ENCODE results near the gene RRP1.
"Not testable (repeated sequence)": the region's sequence is repeated elsewhere in the genome, so short reads cannot be mapped to it uniquely, and the experiment has no call there.

Gene RRP1

DNA sequence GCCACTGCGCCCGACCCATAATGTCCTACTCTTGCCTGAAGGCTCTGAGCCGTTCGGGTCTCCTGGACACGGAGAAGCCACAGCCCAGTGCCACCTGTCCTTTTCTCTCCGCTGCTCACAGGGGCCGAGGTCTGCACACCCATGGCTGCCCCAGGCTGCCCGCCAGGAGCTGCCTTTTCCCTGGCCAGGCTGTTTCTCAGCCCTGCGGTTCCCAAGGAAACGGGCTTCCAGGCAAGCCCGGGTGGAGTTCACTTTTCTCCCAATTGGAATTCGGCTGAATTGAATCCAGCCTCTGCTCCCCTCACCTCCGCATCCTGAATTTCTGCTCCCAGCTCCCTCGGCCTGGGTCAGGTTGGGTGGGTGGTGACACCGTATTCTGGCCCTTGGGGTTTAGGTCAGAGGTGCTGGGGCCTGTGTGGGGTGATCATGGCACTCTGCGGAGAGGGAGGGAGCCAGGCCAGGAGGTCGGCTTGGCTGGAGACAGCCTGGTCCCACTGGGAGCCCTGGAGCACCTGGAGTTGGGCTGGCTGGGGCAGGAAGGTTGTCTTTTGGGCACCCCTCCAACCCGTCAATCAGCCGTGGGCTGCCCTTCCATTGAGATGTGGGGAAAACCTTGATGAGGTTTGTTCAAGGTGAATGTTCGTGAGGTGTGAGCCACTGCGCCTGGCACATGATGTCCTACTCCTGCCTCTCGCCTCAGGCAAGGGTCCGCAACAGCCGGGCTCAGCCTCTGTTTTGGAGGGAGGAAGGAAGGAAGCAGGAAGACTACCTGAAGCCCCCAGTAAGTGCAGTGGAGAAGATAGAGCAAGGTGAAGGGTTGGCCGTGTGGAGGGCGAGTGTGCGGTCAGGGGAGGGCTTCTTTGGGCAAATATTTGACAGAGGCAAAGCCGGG, 25.1 kb downstream of the RRP1 start:
- Histone ChIP-seq H3K36me3 (ENCODE audit: insufficient read depth, low read length) (no peaks in the 10 kb centered on the region), H3K9ac (ENCODE audit: low read depth, low read length) (no peak overlapping the region), H3K4me1 (ENCODE audit: insufficient read depth, low read length) (peaks cover 9% of the 10 kb centered on the region), H3K9me3 (ENCODE audit: insufficient read depth, low read depth, low read length) (no peaks in the 10 kb centered on the region), H3K27ac (ENCODE audit: low read depth, low read length) (no peak overlapping the region), H3K27me3 (ENCODE audit: insufficient read depth, low read length) (no peaks in the 10 kb centered on the region), H3K4me3 (ENCODE audit: low read length) (peak overlapping the region; percentile 42)
- 72% methylated on average over 28 of the region's 28 CpGs for WGBS

DNA sequence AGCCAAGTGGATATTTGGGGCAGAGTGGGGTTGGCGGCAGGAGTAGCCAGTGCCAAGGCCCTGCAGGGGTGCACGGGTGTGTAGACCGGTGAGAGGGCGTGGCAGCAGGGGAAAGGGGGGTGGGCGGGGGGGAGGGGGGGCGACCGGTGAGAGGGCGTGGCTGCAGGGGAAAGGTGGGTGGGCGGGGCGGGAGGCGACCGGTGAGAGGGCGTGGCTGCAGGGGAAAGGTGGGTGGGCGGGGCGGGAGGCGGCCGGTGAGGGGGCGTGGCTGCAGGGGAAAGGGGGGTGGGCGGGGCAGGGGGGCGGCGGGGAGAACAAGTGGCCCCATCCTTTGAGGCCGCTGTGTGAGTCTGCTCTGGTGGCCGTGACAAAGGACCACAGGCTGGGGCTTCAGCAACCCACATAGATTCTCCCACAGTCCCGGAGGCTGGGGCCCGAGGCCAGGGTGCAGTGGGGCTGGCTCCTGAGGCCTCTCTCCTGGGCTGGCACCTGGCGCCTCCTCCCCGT, 25.8 kb downstream of the RRP1 start:
- H3K9me3 ChIP-seq (ENCODE audit: insufficient read depth, low read depth, low read length) = no peaks in the 10 kb centered on the region
- WGBS = 42% methylated on average over 9 of the region's 27 CpGs
- H3K9ac ChIP-seq (ENCODE audit: low read depth, low read length) = no peak overlapping the region
- H3K4me3 ChIP-seq (ENCODE audit: low read length) = peak overlapping the region; percentile 42
- no peaks in the 10 kb centered on the region for H3K36me3 ChIP-seq (ENCODE audit: insufficient read depth, low read length)
- no peaks in the 10 kb centered on the region for H3K27me3 ChIP-seq (ENCODE audit: insufficient read depth, low read length)
- no peak overlapping the region for H3K27ac ChIP-seq (ENCODE audit: low read depth, low read length)
- H3K4me1 ChIP-seq (ENCODE audit: insufficient read depth, low read length) = peaks cover 9% of the 10 kb centered on the region

DNA sequence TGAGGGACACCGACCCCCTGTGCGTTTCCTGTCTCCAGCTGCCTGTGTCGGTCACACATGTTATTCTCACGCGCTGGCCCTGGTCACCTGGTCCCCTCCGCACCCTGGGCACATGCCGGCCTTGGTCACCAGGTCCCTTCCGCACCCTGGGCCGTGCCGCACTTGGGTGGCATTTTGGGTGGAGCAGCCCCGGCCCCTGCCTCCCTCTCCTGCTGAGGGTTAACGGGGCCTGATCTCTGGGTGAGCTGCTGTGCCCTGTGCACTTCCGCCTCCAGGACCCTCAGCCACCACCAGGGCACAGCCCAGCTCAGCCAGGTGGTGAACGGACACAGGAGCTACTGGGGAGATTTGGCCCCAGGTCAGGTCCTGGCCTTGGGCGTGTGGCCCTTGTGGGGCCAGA, 26.6 kb downstream of the RRP1 start:
- H3K9me3 ChIP-seq (ENCODE audit: insufficient read depth, low read depth, low read length) = no peaks in the 10 kb centered on the region
- WGBS = 93% methylated on average over 15 of the region's 15 CpGs
- no peaks in the 10 kb centered on the region for H3K27me3 ChIP-seq (ENCODE audit: insufficient read depth, low read length)
- H3K36me3 ChIP-seq (ENCODE audit: insufficient read depth, low read length) = no peaks in the 10 kb centered on the region
- no peak overlapping the region for H3K9ac ChIP-seq (ENCODE audit: low read depth, low read length)
- H3K4me3 ChIP-seq (ENCODE audit: low read length) = no peak overlapping the region
- peaks cover 9% of the 10 kb centered on the region for H3K4me1 ChIP-seq (ENCODE audit: insufficient read depth, low read length)
- no peak overlapping the region for H3K27ac ChIP-seq (ENCODE audit: low read depth, low read length)

GRCh38 chr21:43816611-43817071, 27.3 kb downstream of the RRP1 start:
- WGBS = 89% methylated on average over 14 of the region's 14 CpGs
- Histone ChIP-seq H3K4me3 (ENCODE audit: low read length) (no peak overlapping the region), H3K27me3 (ENCODE audit: insufficient read depth, low read length) (no peaks in the 10 kb centered on the region), H3K4me1 (ENCODE audit: insufficient read depth, low read length) (peaks cover 9% of the 10 kb centered on the region), H3K9me3 (ENCODE audit: insufficient read depth, low read depth, low read length) (no peaks in the 10 kb centered on the region), H3K36me3 (ENCODE audit: insufficient read depth, low read length) (no peaks in the 10 kb centered on the region), H3K27ac (ENCODE audit: low read depth, low read length) (no peak overlapping the region), H3K9ac (ENCODE audit: low read depth, low read length) (no peak overlapping the region)

DNA sequence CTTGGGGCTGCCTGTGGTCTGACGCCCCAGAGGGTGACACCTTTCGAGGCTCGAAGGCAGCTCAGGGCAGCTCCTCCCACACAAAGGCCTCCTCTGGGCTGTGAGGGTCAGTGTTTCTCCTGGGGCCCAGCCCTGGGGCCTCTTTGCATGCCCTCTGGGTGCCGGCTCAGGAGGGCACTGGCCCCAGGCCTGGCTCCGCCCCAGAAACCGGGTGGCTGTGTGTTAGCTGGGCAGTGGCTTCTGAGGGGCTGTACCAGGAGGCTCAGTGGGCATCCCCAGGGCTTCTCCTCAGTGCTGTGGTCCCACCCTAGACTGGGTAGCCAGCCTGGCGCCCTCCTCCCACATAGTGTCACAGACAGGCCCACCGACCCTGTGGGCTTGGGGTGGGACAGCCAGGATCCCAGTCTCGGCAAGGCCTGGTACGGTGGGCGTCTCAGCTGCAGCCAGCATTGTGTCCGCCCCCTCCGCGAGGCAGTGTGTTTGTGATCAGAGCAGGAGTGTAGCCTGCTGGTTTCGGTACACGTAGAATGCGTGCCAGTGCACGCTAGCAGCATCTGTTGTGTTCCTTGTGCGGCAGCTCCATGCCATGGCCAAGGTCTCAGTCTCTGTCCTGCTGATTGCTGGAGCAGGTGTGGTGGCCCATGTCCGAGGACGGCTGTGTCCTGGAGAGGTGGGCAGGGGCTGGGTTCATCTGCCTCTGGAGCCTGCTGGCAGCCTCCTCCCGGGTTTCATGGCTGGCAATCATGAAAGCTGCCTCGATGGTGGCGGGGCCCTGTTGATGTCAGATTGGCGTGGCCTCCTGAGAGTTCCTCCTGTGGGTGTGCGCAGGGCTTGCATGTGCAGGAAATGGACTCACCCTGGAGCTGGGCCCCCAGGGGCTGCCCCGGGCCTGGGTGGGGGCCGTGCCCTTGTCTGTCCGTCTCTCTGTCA, 28.0 kb downstream of the RRP1 start:
- Histone ChIP-seq H3K9me3 (ENCODE audit: insufficient read depth, low read depth, low read length) (no peaks in the 10 kb centered on the region), H3K4me1 (ENCODE audit: insufficient read depth, low read length) (peaks cover 9% of the 10 kb centered on the region), H3K36me3 (ENCODE audit: insufficient read depth, low read length) (no peaks in the 10 kb centered on the region), H3K4me3 (ENCODE audit: low read length) (no peak overlapping the region), H3K27ac (ENCODE audit: low read depth, low read length) (no peak overlapping the region), H3K9ac (ENCODE audit: low read depth, low read length) (no peak overlapping the region), H3K27me3 (ENCODE audit: insufficient read depth, low read length) (no peaks in the 10 kb centered on the region)
- WGBS = 90% methylated on average over 29 of the region's 29 CpGs

GRCh38 chr21:43818685-43819084, 29.3 kb downstream of the RRP1 start:
- Histone ChIP-seq H3K9ac (ENCODE audit: low read depth, low read length) (no peak overlapping the region), H3K27ac (ENCODE audit: low read depth, low read length) (no peak overlapping the region), H3K4me3 (ENCODE audit: low read length) (no peak overlapping the region), H3K4me1 (ENCODE audit: insufficient read depth, low read length) (peaks cover 9% of the 10 kb centered on the region), H3K27me3 (ENCODE audit: insufficient read depth, low read length) (no peaks in the 10 kb centered on the region), H3K9me3 (ENCODE audit: insufficient read depth, low read depth, low read length) (no peaks in the 10 kb centered on the region), H3K36me3 (ENCODE audit: insufficient read depth, low read length) (no peaks in the 10 kb centered on the region)
- WGBS = 73% methylated on average over 3 of the region's 3 CpGs

DNA sequence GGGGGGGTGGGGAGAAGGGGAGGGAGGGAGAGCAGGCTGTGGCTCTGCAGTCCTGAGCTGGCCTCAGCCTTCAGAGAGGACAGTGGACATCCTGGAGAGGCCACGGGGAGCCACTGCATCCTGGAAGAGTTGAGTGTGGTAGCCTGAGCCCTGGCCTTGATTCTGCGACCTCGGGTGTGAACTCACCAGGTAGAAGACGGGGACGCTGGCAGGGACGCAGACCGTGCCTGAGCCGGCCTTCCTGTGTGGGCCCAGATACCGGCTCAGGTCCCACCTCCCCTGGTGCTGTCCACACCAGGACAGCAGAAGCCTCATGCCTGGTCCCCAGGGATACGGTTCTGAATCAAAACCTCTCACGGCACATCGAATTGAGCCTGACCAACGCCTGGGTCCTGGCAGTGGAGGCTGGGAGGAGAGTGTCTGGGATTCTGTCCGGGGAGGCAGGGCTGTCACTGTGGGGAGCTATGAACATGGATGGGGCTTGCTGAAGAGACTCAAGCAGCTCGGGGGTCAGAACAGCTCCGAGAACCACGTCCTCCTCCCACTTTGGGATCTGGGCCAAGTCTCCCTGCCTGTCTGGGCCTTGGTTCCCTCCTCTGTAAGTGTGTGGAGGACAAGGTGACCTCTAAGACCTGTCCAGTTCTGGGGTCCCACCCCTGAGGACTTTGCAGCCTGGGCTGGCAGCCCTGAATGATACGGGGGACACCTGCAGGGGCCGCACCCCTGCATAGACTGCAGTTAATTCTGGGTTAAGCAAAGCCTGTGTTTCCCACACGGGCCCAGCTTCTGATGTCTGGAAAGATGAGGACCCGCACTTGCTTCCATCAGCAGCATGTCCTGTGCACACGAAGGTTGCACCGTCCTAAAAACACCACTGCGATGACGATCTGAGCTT, 30.4 kb downstream of the RRP1 start:
- WGBS = 90% methylated on average over 25 of the region's 25 CpGs
- no peak overlapping the region for H3K27ac ChIP-seq (ENCODE audit: low read depth, low read length)

GRCh38 chr21:43820466-43820865, 31.1 kb downstream of the RRP1 start:
- Histone ChIP-seq H3K27me3 (ENCODE audit: insufficient read depth, low read length) (no peaks in the 10 kb centered on the region), H3K27ac (ENCODE audit: low read depth, low read length) (no peak overlapping the region), H3K4me3 (ENCODE audit: low read length) (no peak overlapping the region), H3K4me1 (ENCODE audit: insufficient read depth, low read length) (no peaks in the 10 kb centered on the region), H3K9me3 (ENCODE audit: insufficient read depth, low read depth, low read length) (no peaks in the 10 kb centered on the region), H3K36me3 (ENCODE audit: insufficient read depth, low read length) (no peaks in the 10 kb centered on the region), H3K9ac (ENCODE audit: low read depth, low read length) (no peak overlapping the region)
- whole genome bisulfite sequencing = 95% methylated on average over 11 of the region's 11 CpGs

More for the DNA sequence above, 30.4 kb downstream of the RRP1 start:
- Histone ChIP-seq H3K9me3 (ENCODE audit: insufficient read depth, low read depth, low read length) (no peaks in the 10 kb centered on the region), H3K27me3 (ENCODE audit: insufficient read depth, low read length) (no peaks in the 10 kb centered on the region), H3K4me3 (ENCODE audit: low read length) (no peak overlapping the region), H3K4me1 (ENCODE audit: insufficient read depth, low read length) (peaks cover 2% of the 10 kb centered on the region), H3K36me3 (ENCODE audit: insufficient read depth, low read length) (no peaks in the 10 kb centered on the region), H3K9ac (ENCODE audit: low read depth, low read length) (no peak overlapping the region)

DNA sequence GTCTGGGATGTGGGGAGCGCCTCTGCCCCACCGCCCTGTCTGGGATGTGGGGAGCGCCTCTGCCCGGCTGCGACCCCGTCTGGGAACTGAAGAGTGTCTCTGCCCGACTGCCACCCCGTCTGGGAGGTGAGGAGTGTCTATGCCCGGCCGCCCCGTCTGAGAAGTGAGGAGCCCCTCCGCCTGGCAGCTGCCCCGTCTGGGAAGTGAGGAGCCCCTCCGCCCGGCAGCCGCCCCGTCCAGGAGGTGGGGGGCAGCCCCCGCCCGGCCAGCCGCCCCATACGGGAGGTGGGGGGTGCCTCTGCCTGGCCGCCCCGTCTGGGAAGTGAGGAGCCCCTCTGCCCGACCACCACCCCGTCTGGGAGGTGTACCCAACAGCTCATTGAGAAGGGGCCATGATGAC, 32.8 kb downstream of the RRP1 start:
- H3K27ac ChIP-seq (ENCODE audit: low read depth, low read length); H3K4me3 ChIP-seq (ENCODE audit: low read length); H3K4me1 ChIP-seq (ENCODE audit: insufficient read depth, low read length); H3K9me3 ChIP-seq (ENCODE audit: insufficient read depth, low read depth, low read length); H3K9ac ChIP-seq (ENCODE audit: low read depth, low read length); H3K27me3 ChIP-seq (ENCODE audit: insufficient read depth, low read length); H3K36me3 ChIP-seq (ENCODE audit: insufficient read depth, low read length): not testable (repeated sequence)
- WGBS = 97% methylated on average over 25 of the region's 25 CpGs

- not testable (repeated sequence) for H3K4me3 ChIP-seq (ENCODE audit: low read length)
These were observed 33.4 kb downstream of the RRP1 start for GRCh38 chr21:43822741-43823140.

More at GRCh38 chr21:43822741-43823140, 33.4 kb downstream of the RRP1 start:
- WGBS = no CpG with 5 or more reads among the region's 5 CpGs
- H3K9me3 ChIP-seq (ENCODE audit: insufficient read depth, low read depth, low read length); H3K27ac ChIP-seq (ENCODE audit: low read depth, low read length); H3K36me3 ChIP-seq (ENCODE audit: insufficient read depth, low read length); H3K9ac ChIP-seq (ENCODE audit: low read depth, low read length); H3K27me3 ChIP-seq (ENCODE audit: insufficient read depth, low read length); H3K4me1 ChIP-seq (ENCODE audit: insufficient read depth, low read length): not testable (repeated sequence)

Data from HUES64 (cell line).